ENCODE measurements around the gene DIPK1C. TPM values are rescaled to one million over a fixed set of nuclear protein-coding genes. Genes with fewer than 3 reads are reported as not detected.

DIPK1C gene
- total RNA-seq, 1 donor from 2014 or later: not detected

- DNase-seq (ENCODE audit: low spot score): no peak
Measured at GRCh38 chr18:74390900-74391299, 66.2 kb downstream of the DIPK1C start.

- DNase-seq (ENCODE audit: low spot score): no peak
Measured at GRCh38 chr18:74389991-74390390, 67.1 kb downstream of the DIPK1C start.

GRCh38 chr18:74389171-74389927, 67.8 kb downstream of the DIPK1C start:
- DNase-seq (ENCODE audit: low spot score): no peak

GRCh38 chr18:74388227-74388626, 68.9 kb downstream of the DIPK1C start:
- no peak for DNase-seq (ENCODE audit: low spot score)

GRCh38 chr18:74387383-74387782, 69.7 kb downstream of the DIPK1C start:
- no peak for DNase-seq (ENCODE audit: low spot score)

Other genes starting within 250 kb of the DIPK1C start
- gene CYB5A, start 165.3 kb downstream of the DIPK1C start, total RNA-seq: 353 TPM
- not detected for gene C18orf63, start 141.5 kb downstream of the DIPK1C start, total RNA-seq
- gene CNDP2, start 39.1 kb upstream of the DIPK1C start, total RNA-seq: 164 TPM
- not detected for gene CNDP1, start 77.2 kb upstream of the DIPK1C start, total RNA-seq
- gene ZNF407, start 140.6 kb upstream of the DIPK1C start, total RNA-seq: 14.4 TPM